WTC11 (cell line): ENCODE results near the gene BOC. TPM values are rescaled to one million over a fixed set of nuclear protein-coding genes. Genes with fewer than 3 reads are reported as not detected.

ENCODE experiments used
- ATAC-seq: fragments of 200-7000 bp; cut with Tn5 transposase; 2 replicates; pipeline ENCODE4 v1.10.0; 2021; ENCODE audit warnings: mild to moderate bottlenecking, moderate library complexity
- CTCF ChIA-PET: fragments of 300-600 bp; sonication (Branson Sonifier 250); formaldehyde crosslinking; loops from one replicate; lab custom pipeline; 2021; ENCODE audit warnings: antibody characterized with exemption; lab: Charles Lee
- POLR2A ChIA-PET: fragments of 350-600 bp; sonication (Branson Sonifier 250); formaldehyde crosslinking; loops from one replicate; lab custom pipeline; 2021; ENCODE audit warnings: antibody characterized with exemption; lab: Charles Lee
- DNase-seq: peaks from one replicate; pipeline ENCODE4 v3.0.0; 2021; ENCODE audit warnings: low spot score
- H3K27ac Mint-ChIP-seq: 2 replicates; pipeline ENCODE4 v1.8.0; 2021; ENCODE audit warnings: mixed read lengths
- H3K27me3 Mint-ChIP-seq: 2 replicates; pipeline ENCODE4 v1.8.0; 2021; ENCODE audit warnings: low read depth, mild to moderate bottlenecking, moderate library complexity, mixed read lengths
- H3K36me3 Mint-ChIP-seq: 2 replicates; pipeline ENCODE4 v1.8.0; 2021; ENCODE audit warnings: mixed read lengths
- H3K4me1 Mint-ChIP-seq: 2 replicates; pipeline ENCODE4 v1.8.0; 2022; ENCODE audit warnings: mixed read lengths
- H3K4me3 Mint-ChIP-seq: 2 replicates; pipeline ENCODE4 v1.8.0; 2021; ENCODE audit warnings: mild to moderate bottlenecking, moderate library complexity, mixed read lengths
- H3K9me3 Mint-ChIP-seq: 2 replicates; pipeline ENCODE4 v1.8.0; 2021; ENCODE audit warnings: mixed read lengths
- CDX4 ChIP-seq: fragments of 250-450 bp; sonication (Bioruptor Pico); IDR thresholded peaks from 2 replicates; pipeline ENCODE4 v1.9.0; 2021; ENCODE audit warnings: moderate library complexity, mild to moderate bottlenecking, inconsistent platforms, borderline replicate concordance
- E2F1 ChIP-seq: sonication (generic); formaldehyde crosslinking; IDR thresholded peaks from 2 replicates; pipeline ENCODE4 v1.8.0; 2022; ENCODE audit warnings: mild to moderate bottlenecking, missing genetic modification reagents
- ELF4 ChIP-seq: sonication (generic); formaldehyde crosslinking; IDR thresholded peaks from 2 replicates; pipeline ENCODE4 v1.8.1; 2022; ENCODE audit warnings: low read depth, mild to moderate bottlenecking, moderate library complexity, missing genetic modification reagents
- FOXJ3 ChIP-seq: sonication (generic); formaldehyde crosslinking; IDR thresholded peaks from 2 replicates; pipeline ENCODE4 v1.9.0; 2021; ENCODE audit warnings: missing genetic modification reagents, mild to moderate bottlenecking, borderline replicate concordance
- KAT7 ChIP-seq: sonication (generic); formaldehyde crosslinking; IDR thresholded peaks from 2 replicates; pipeline ENCODE4 v1.8.1; 2023; ENCODE audit warnings: missing genetic modification reagents, mild to moderate bottlenecking, borderline replicate concordance
- MYBL2 ChIP-seq: sonication (generic); formaldehyde crosslinking; IDR thresholded peaks from 2 replicates; pipeline ENCODE4 v1.8.1; 2023; ENCODE audit warnings: mild to moderate bottlenecking, moderate library complexity, missing genetic modification reagents
- NR1H2 ChIP-seq: sonication (generic); formaldehyde crosslinking; IDR thresholded peaks from 2 replicates; pipeline ENCODE4 v1.9.0; 2021; ENCODE audit warnings: mild to moderate bottlenecking, moderate library complexity, missing genetic modification reagents
- NR3C1 ChIP-seq: sonication (generic); formaldehyde crosslinking; conservative IDR thresholded peaks from 2 replicates; pipeline ENCODE4 v1.8.1; 2023; ENCODE audit warnings: low read depth, mild to moderate bottlenecking, missing genetic modification reagents
- RELA ChIP-seq: sonication (generic); formaldehyde crosslinking; IDR thresholded peaks from 2 replicates; pipeline ENCODE4 v1.8.1; 2022; ENCODE audit warnings: missing genetic modification reagents, mild to moderate bottlenecking, borderline replicate concordance
- TP53 ChIP-seq: sonication (generic); formaldehyde crosslinking; IDR thresholded peaks from 2 replicates; pipeline ENCODE4 v1.8.1; 2023; ENCODE audit warnings: mild to moderate bottlenecking, missing genetic modification reagents
- ZBTB43 ChIP-seq: sonication (generic); formaldehyde crosslinking; IDR thresholded peaks from 2 replicates; pipeline ENCODE4 v1.8.1; 2023; ENCODE audit warnings: mild to moderate bottlenecking, missing genetic modification reagents
- ZNF396 ChIP-seq: fragments of 250-450 bp; sonication (Bioruptor Pico); IDR thresholded peaks from 2 replicates; pipeline ENCODE4 v1.8.0; 2021; ENCODE audit warnings: mild to moderate bottlenecking, moderate library complexity, borderline replicate concordance
- total RNA-seq: library from RNA; stranded (reverse); gene quantifications from 3 replicates; pipeline ENCODE4 v1.2.3, GENCODE V29; 2021
- TF ChIP-seq, protein P1 (sequence below): sonication (generic); formaldehyde crosslinking; IDR thresholded peaks from 2 replicates; pipeline ENCODE4 v1.8.1; 2022; ENCODE audit warnings: low read depth, missing genetic modification reagents, borderline replicate concordance
- TF ChIP-seq, protein P2 (sequence below): sonication (generic); formaldehyde crosslinking; IDR thresholded peaks from 2 replicates; pipeline ENCODE4 v1.8.0; 2023; ENCODE audit warnings: missing genetic modification reagents, mild to moderate bottlenecking, borderline replicate concordance
- TF ChIP-seq, protein P3 (sequence below): fragments of 250-450 bp; sonication (Bioruptor Pico); IDR thresholded peaks from 2 replicates; pipeline ENCODE4 v1.8.0; 2021; ENCODE audit warnings: mild to moderate bottlenecking

BOC gene
- total RNA-seq, 1 experiment from 2014 or later = 8.0 TPM

- H3K27me3 Mint-ChIP-seq = no peaks in the 10 kb centered on the region
- DNase-seq (no peak), ATAC-seq (no peak)
- H3K4me1 Mint-ChIP-seq = peaks cover 31% of the 10 kb centered on the region
- no peak overlapping the region for H3K4me3 Mint-ChIP-seq
- POLR2A ChIA-PET = no interaction called here
- TF ChIP-seq, protein P1, sequence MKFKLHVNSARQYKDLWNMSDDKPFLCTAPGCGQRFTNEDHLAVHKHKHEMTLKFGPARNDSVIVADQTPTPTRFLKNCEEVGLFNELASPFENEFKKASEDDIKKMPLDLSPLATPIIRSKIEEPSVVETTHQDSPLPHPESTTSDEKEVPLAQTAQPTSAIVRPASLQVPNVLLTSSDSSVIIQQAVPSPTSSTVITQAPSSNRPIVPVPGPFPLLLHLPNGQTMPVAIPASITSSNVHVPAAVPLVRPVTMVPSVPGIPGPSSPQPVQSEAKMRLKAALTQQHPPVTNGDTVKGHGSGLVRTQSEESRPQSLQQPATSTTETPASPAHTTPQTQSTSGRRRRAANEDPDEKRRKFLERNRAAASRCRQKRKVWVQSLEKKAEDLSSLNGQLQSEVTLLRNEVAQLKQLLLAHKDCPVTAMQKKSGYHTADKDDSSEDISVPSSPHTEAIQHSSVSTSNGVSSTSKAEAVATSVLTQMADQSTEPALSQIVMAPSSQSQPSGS (CRISPR knock-in tag) = no peak
- TF ChIP-seq ELF4 (CRISPR knock-in tag) (no peak), NR1H2 (CRISPR knock-in tag) (no peak), E2F1 (CRISPR knock-in tag) (no peak), NR3C1 (CRISPR knock-in tag) (no peak), CDX4 (no peak), TP53 (no peak), RELA (CRISPR knock-in tag) (no peak), ZNF396 (no peak), KAT7 (CRISPR knock-in tag) (no peak), ZBTB43 (CRISPR knock-in tag) (no peak), MYBL2 (CRISPR knock-in tag) (no peak), FOXJ3 (CRISPR knock-in tag) (no peak)
- TF ChIP-seq, protein P2, sequence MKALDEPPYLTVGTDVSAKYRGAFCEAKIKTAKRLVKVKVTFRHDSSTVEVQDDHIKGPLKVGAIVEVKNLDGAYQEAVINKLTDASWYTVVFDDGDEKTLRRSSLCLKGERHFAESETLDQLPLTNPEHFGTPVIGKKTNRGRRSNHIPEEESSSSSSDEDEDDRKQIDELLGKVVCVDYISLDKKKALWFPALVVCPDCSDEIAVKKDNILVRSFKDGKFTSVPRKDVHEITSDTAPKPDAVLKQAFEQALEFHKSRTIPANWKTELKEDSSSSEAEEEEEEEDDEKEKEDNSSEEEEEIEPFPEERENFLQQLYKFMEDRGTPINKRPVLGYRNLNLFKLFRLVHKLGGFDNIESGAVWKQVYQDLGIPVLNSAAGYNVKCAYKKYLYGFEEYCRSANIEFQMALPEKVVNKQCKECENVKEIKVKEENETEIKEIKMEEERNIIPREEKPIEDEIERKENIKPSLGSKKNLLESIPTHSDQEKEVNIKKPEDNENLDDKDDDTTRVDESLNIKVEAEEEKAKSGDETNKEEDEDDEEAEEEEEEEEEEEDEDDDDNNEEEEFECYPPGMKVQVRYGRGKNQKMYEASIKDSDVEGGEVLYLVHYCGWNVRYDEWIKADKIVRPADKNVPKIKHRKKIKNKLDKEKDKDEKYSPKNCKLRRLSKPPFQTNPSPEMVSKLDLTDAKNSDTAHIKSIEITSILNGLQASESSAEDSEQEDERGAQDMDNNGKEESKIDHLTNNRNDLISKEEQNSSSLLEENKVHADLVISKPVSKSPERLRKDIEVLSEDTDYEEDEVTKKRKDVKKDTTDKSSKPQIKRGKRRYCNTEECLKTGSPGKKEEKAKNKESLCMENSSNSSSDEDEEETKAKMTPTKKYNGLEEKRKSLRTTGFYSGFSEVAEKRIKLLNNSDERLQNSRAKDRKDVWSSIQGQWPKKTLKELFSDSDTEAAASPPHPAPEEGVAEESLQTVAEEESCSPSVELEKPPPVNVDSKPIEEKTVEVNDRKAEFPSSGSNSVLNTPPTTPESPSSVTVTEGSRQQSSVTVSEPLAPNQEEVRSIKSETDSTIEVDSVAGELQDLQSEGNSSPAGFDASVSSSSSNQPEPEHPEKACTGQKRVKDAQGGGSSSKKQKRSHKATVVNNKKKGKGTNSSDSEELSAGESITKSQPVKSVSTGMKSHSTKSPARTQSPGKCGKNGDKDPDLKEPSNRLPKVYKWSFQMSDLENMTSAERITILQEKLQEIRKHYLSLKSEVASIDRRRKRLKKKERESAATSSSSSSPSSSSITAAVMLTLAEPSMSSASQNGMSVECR (CRISPR knock-in tag) = no peak
- TF ChIP-seq, protein P3, sequence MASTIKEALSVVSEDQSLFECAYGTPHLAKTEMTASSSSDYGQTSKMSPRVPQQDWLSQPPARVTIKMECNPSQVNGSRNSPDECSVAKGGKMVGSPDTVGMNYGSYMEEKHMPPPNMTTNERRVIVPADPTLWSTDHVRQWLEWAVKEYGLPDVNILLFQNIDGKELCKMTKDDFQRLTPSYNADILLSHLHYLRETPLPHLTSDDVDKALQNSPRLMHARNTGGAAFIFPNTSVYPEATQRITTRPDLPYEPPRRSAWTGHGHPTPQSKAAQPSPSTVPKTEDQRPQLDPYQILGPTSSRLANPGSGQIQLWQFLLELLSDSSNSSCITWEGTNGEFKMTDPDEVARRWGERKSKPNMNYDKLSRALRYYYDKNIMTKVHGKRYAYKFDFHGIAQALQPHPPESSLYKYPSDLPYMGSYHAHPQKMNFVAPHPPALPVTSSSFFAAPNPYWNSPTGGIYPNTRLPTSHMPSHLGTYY = no peak
- no peak overlapping the region for H3K27ac Mint-ChIP-seq
- H3K9me3 Mint-ChIP-seq = no peaks in the 10 kb centered on the region
- no peaks in the 10 kb centered on the region for H3K36me3 Mint-ChIP-seq
- CTCF ChIA-PET = interaction anchor here (0.6 to 5.2 kb wide), 3 partner anchors 19 to 240 kb away, joined by 3 to 31 read pairs (median 5); a partner anchor contains a TSS
These were observed 47.8 kb downstream of the BOC start for GRCh38 chr3:113259196-113259595.
